Activated T-helper 1 cell treated with Interleukin-2 at 50 U/mL for 16 hours (primary cell): ENCODE data around the gene CLPTM1.
A peak's percentile ranks its signal among the peaks of the same experiment; 100 is the strongest.
"Not testable (repeated sequence)": the region's sequence is repeated elsewhere in the genome, so short reads cannot be mapped to it uniquely, and the experiment has no call there.

ENCODE experiments used
- DNase-seq: peaks from one replicate; pipeline ENCODE4 v3.0.0-alpha.2; 2020; ENCODE audit warnings: low read depth

Gene CLPTM1

DNA sequence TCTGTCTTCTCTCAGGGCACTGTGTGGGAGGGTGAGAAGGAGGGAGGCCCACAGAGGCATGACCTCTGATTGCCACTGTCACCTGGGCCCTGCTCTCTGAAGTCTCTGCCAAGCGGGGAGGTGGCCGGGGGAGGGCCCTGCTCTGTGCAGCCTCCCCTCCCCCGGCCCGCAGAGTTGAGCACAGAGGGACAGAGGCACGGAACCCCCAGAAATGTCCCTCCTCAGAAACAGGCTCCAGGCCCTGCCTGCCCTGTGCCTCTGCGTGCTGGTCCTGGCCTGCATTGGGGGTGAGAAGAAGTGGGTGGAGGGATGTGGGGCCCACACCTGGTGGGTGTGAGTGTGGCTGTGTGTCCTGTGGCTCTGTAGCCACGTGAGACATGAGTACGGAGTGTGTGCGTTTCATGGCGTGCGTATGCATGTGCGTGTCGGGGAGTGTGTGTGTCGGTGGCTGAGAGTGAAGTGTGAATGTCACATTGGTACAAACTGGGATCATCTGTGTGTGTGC, 13.1 kb upstream of the CLPTM1 start, which contains the start of gene APOC4:
TSS of gene APOC4 (plus strand) at position 171 of the 505 bp plus-strand sequence. CDS start at position 212, 41 bp downstream.
- DNase-seq: no peak

DNA sequence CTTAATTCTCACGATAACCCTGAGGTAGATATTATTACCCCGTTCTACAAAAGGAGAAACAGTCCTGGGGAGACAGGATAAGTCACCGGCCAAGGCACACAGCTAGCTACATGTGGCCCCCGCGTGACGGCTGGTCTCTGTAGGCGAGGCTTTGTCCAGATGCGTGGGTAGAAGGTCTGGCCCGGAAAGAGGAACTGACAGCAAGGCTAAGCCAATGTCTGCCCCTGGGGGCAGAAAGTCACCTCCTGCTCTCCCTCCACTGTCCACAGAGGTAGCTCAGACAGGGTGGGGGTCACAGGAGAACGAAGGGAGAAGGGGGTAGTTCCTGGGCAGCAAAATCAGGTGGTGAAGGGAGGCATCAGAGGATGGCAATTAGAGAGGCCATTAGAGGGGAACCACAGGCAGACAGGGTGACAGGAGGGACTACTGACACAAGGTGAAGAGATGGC, 11.4 kb upstream of the CLPTM1 start:
- DNase-seq: no peak

DNA sequence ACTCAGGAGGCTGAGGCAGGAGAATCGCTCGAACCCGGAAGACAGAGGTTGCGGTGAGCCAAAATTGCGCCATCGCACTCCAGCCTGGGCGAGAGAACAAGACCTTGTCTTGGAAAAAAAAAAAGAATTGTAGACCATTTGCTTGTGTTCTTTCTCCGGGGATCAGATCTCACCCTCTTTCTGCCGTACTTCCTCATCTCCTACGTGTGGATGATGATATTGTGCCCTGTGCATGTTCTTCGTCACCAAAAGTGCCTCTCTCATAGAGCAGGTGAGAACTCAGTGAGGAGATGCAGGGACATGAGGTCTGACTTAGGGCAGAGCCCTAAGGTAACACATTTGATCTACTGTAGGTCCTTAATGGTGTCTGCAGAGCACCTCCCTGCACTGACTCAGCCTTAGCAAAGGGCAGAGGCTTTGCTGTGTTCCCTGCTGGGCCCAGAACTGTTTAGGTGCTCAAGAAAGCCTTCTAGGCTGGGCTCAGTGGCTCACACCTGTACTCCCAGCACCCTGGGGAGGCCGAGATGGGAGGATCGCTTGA, 8.1 kb upstream of the CLPTM1 start:
- no peak for DNase-seq

DNA sequence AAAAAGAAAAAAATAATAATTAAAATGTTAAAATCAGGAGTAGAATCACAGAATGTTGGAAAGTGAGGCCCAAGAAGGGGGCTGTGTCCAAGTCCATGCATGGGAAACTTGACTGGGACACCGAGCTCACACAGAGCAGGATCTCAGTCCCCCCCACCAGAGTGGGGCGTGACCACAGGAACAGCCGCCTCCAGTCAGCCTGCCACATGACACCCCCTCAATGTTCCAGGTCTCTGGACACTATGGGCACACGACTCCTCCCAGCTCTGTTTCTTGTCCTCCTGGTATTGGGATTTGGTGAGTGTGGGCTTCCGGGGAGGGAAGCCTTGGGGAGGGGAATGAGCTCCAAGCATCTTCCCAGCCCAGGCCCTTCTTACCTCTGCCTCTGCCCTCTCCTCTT, 6.9 kb upstream of the CLPTM1 start:
- DNase-seq: no peak

DNA sequence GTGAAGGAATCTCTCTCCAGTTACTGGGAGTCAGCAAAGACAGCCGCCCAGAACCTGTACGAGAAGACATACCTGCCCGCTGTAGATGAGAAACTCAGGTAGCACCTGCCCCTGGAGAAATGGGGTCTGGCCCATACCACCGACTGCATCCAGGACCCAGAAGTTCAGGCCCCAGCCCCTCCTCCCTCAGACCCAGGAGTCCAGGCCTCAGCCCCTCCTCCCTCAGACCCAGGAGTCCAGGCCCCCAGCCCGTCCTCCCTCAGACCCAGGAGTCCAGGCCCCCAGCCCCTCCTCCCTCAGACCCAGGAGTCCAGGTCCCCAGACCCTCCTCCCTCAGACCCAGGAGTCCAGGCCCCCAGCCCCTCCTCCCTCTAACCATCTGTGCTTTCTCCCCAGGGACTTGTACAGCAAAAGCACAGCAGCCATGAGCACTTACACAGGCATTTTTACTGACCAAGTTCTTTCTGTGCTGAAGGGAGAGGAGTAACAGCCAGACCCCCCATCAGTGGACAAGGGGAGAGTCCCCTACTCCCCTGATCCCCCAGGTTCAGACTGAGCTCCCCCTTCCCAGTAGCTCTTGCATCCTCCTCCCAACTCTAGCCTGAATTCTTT, 6.3 kb upstream of the CLPTM1 start:
- no peak for DNase-seq

DNA sequence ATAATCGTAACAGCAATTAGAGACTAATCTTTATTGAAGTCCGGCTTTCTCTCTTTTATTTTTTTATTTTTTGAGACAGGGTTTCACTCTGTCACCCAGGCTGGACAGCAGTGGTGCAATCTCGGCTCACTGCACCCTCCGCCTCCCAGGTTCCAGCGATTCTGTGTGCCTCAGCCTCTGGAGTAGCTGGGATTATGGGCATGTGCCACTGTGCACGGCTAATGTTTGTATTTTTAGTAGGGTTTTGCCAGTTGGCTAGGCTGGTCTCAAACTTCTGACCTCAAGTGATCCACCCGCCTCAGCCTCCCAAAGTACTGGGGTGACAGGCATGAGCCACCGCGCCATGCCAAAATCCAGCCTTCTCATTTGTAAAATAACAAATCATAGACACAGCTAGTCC, 5.6 kb upstream of the CLPTM1 start:
- no peak for DNase-seq

DNA sequence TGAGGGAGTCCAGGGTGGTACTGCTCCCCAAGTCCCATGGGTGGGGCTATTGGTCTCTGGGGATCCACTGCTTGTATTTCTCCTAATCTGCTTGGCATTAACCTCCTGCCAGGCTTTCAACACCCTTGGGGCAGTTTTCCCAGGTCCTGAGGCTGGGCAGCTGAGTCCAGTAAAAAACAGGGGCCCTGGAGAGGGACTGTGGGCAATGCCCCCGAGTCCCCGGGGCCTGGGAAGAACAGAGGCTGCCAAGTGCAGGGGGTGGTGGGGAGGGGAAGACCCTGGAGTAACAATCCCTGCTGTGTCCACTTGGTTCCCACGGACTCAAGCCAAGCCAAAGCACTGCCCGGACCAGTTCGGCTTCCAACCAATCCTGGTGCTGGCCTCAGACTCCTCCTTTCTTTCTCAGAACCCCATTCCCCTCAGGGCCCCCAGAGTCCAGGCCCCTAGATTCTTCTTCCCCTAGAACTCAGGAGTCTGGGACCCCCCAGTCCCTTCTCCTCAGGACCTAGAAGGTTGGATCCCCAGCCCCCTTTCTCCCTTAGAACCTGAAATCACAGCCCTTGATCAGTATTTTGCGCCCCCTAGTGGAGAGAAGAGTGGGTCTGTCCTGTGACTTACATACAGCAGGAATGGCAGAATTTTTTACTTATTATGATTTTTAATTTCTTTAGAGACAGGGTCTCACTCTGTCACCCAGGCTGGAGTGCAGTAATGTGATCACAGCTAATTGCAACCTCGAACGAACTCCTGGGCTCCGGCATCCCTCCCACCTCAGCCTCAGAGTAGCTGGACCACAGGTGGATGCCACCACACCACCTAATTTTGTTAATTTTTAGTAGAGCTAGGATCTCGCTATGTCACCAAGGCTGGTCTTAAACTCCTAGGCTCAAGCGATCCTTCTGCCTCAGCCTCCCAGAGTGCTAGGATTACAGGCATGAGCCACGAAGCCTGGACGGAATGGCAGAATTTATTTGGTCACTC, 3.7 kb upstream of the CLPTM1 start:
- peak; percentile 15 for DNase-seq

DNA sequence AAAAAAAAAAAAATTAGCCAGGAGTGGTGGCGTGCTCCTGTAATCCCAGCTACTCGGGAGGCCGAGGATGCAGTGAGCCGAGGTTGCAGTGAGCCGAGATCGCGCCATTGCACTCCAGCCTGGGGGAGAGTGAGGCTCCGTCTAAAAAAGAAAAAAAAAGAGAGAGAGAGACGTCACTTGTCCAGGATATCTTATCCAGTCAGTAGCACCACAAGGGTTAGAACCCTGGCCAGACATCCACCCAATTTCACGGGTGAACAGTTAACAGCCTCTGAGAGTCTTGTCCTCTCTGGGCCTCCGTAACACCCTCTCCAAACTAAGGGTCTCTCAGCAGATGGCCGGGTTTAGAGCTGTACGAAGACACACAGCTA, 917 bp upstream of the CLPTM1 start:
- no peak for DNase-seq

DNA sequence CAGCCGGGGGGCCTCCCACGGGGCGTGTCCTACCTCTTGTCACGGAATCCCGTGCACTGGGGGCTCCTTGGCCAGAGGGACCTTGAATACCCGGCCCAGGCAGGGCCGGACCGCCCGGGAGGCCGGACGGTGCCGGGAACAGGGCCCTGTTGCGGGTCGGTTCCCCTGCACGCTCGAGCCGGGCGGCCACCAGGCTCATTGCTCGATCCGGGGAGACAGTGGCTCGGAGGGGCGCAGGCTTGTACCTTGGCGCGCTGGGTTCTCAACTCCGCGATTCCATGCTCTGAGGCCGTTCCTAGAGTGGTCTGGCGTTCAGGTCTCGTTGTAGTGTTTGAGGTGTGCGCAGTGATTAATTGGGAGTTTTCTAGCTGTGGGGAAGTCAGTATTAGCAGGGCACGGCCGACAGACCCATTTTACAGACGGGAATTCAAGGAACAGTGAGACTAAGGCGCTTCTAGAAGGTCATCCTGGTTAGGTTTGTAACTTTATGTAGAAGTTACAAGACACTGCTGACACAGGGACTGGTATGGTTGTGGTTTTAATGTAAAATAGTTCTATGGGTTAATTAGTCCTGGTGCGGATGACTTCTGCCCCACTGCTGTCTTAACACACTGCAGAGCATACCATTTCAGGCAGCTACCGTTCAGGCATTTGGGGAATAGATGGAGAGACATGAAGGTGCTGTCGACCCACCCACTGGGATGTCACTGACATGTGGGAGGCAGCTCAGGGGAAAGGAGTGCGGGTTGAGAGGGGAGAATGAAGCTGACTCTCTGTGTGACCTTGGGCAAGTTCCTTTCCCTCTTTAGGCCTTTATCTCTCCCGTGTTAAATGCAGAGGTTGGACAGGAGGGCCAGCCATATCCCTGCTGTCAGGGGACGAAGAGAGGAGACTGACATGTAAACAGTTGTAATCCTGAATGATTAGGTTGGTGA, 592 bp downstream of the CLPTM1 start:
- no peak for DNase-seq

DNA sequence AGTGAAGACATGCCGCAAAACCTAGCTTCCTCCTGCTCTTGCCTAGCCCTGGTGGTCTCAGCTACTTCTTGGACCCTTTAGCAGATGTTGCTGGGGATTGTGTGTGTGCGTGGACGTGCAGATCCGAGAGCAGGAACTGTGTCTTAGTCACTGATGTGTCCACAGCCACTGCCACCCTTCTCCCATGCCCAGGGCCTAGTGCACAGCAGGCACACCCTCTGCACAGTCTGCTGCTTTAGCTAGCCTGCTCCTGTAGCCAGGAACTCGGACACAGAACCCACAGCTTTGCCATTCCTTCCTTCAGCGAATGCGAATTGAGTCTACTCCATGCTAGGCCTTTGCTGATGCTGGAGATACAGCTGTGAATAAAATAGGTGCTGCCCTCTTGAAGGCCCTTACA, 2.3 kb downstream of the CLPTM1 start:
- no peak for DNase-seq

DNA sequence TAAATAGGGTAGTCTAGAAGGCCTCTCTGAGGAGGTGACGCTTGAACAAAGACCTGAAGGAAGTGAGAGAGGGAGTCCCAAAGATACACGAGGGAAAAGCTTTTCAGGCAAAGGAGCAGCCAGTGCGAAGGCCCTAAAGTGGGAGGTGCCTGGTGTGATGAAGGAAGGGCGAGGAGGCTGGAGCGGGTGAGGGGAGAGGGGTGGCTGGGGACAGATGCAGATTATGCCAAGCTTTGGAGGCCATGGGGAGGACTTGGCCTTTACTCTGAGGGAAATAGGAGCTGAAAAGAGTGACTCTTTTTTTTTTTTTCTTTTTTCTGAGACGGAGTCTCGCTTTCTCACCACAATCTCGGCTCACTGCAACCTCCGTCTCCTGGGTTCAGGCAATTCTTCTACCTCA, 2.9 kb downstream of the CLPTM1 start:
- DNase-seq: no peak

DNA sequence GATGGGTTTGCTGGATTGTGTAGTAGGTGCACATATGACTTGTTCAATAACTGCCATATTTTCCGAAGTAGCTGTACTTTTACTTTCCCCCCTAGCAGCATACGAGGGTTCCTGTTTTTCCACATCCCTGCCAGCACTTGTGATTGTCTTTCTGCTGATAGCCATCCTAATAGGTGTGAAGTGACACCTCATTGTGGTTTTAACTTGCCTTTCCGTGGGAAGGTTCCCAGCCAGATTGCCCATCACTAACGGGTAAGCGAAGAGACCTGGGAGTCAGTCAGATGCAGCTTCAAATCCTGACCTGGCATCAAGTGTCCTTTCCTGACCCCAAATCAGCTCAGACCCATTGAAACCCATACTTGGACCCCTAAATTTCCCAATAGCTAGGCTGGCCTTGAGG, 4.5 kb downstream of the CLPTM1 start:
- no peak for DNase-seq

DNA sequence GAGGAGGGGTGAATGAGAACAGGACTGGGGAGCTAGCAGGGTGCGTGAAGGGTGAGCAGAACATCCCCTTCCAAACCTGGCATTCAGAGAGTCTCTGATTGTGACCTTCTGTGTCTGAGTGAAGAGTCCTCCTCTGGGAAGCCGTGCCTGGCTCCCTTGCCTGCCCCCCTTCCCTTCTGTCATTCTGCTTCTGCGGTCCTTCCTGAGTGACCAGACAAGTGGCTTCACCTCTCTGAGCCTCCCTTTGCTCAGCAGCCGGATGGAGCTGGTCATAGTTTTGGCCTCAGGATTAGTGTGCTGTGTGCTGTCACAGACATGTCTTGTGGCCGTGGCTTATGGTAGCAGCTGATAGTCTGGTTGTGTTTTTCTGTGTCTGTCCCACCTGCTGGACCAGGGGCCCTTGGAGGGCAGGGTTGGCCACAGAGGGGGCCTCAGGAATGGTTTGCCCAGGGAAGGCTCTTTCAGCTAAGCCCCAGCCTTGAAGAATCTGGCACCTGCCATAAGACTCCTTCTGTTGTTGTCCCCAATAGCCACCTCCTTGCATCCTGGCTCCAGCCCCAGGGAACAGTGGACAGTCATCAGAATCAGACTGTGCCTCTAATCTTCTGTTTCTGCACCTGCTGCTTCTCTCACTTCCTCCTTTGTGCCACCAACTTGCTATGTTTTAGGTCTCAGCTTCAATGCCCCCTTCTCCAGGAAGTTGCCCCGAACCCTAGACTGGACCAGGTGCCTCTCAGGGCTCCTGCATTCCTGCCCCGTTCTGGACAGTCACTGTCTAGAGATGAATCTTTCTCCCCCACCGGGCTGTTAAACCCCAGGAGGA, 5.9 kb downstream of the CLPTM1 start:
- no peak for DNase-seq

DNA sequence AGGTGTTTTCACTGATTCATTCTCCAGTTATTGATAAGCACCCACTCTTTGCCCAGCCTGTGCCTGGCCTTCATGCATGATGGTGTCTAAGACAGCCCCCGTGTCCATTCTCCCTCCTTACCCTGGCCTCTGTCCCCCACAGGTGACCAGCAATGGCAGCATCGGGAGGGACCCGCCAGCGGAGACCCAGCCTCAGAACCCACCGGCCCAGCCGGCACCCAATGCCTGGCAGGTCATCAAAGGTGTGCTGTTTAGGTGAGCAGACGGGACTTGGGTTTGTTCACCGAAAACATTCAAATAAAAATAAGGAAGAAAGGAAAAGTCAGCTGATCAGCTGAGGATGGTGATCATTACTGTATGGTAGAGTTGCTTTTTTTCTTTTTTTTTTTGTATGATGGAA, 6.6 kb downstream of the CLPTM1 start:
- DNase-seq: no peak

DNA sequence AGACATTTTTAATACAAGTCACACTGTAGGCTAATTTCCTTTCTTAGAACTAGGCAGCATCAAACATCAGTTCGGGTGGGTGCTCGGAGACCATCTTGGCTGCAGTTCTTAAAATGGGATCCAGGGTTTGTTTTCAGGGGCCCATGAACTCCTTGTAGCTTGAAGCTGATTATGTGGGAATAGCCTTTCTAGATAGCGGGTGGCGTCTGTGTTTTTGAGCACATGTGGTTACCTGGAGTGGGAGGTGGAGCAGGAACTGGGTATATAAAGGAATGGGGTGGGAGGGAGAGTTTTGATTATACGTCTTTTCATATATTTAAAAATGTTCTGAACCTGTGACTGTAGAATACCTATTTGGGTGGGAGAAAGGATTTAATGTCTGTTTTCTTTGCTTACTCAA, 12.9 kb downstream of the CLPTM1 start:
- no peak for DNase-seq

DNA sequence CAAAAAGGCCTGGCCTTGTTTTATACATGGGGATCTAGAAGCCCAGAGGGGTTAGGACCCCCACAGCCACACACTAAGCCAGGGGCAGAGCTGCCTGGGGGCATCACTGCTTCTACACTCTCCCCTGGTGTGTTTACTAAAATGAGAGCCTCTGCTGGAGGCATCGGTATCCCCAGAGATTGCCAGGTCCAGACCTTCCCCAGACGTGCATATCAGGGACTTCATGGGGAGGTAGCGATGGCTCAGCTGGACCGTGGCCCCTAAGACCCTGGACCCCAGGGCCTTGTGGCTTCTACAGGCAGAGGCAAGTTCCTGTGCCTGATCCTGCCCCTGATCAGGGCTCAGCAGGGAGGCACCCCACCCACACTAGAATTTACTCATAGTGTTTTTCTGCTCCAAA, 13.5 kb downstream of the CLPTM1 start:
- DNase-seq: no peak

DNA sequence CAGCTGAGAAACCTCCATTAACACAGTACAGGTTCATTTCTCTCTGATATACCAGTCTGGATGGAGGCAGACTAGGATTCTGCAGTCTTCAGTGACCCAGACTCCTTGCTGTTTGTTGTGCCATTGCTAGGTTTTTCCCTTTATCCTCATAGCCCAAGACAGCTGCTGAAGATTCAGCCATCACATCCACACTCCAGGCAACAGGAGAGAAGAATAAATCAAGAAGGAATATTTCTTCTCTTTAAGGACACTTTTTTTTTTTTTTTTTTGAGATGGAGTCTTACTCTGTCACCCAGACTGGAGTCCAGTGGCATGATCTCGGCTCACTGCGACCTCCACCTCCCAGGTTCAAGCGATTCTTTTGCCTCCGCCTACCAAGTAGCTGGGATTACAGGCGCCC, 14.3 kb downstream of the CLPTM1 start:
- no peak for DNase-seq

DNA sequence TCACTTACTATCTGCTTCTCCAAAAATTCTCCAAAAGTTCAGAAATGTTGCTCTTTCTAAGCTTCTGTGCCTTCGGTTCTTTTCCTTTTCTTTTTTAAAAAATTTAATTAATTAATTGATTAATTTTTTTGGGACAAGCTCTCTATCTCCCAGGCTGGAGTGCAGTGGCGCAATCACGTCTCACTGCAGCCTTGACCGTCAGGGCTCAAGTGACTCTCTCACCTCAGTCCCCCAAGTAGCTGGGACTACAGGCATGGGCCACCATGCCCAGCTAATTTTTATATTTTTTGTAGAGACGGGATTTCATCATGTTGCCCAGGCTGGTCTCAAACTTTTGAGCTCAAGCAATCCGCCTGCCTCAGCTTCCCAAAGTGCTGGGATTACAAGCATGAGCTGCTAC, 16.3 kb downstream of the CLPTM1 start:
- not testable (repeated sequence) for DNase-seq

DNA sequence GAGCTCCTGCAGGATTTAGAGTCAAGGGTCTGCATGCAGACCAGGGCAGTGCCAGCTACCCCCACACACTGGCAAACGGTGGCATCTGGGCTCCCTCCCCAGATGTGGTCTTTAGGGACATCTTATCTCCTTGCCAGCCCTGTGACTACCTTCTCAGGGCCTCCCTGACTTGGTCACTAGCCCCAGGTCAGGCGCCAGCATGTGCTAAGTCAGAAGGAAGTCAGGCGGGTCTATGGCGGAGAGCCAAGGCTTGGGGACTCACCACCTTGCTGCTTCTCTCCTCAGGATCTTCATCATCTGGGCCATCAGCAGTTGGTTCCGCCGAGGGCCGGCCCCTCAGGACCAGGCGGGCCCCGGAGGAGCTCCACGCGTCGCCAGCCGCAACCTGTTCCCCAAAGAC, 17.6 kb downstream of the CLPTM1 start:
- DNase-seq: no peak

DNA sequence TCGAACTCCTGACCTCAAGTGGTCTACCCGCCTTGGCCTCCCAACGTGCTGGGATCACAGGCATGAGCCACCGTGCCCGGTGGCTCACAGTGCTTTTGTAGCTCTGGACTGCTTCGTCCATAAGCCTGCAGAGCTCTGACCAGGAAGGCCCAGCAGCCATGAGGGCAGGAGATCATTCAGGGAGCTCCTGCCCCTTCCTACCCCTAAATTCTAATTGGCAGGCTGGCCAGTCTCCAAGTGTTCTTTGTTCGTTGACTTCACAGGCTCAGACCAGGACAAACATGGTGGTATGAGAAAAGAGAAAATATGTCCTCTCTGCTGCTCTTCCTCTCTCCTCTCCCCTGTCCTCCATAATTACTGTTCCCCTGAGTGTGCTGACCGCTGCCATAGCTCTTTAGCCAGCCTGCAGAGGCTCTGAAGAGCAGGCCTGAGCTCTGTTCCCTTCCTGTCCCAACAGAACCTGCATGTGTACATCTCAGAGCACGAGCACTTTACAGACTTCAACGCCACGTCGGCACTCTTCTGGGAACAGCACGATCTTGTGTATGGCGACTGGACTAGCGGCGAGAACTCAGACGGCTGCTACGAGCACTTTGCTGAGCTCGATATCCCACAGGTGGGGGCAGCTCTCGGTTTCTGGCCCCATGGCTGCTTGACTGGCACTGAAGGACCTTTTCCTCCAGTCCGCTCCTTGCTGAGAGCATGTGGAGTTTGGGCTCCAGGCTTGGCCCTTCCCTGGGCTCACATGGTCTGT, 19.0 kb downstream of the CLPTM1 start:
- DNase-seq: no peak
